SK-N-SH treated with all-trans-retinoic acid at 6 μM for 48 hours (cell line): Measurements from ENCODE around the gene TTC36.

Experiments
- ATAC-seq: fragments of 200-7000 bp; cut with Tn5 transposase; 3 replicates; pipeline ENCODE4 v1.9.1; 2020; ENCODE audit warnings: mild to moderate bottlenecking, moderate library complexity
- ARNTL ChIP-seq: fragments of 450-650 bp; formaldehyde crosslinking; IDR thresholded peaks from 2 replicates; pipeline ENCODE4 v1.5.0; 2020; ENCODE audit warnings: low read depth, mild to moderate bottlenecking, moderate library complexity, borderline replicate concordance
- BACH2 ChIP-seq: fragments of 250-450 bp; sonication (Bioruptor Pico); IDR thresholded peaks from 2 replicates; pipeline ENCODE4 v1.9.0; 2021; ENCODE audit warnings: mild to moderate bottlenecking, borderline replicate concordance
- CREB5 ChIP-seq: fragments of 250-450 bp; sonication (Bioruptor Pico); IDR thresholded peaks from 2 replicates; pipeline ENCODE4 v1.5.1; 2020; ENCODE audit warnings: low read depth, mild to moderate bottlenecking, moderate library complexity
- CSDC2 ChIP-seq: fragments of 250-450 bp; sonication (Bioruptor Pico); IDR thresholded peaks from 2 replicates; pipeline ENCODE4 v1.5.0; 2020; ENCODE audit warnings: mild to moderate bottlenecking, moderate library complexity
- CSRNP3 ChIP-seq: fragments of 250-450 bp; sonication (Bioruptor Pico); IDR thresholded peaks from 2 replicates; pipeline ENCODE4 v1.5.1; 2021; ENCODE audit warnings: mild to moderate bottlenecking, moderate library complexity
- ESRRG ChIP-seq: fragments of 250-450 bp; sonication (Bioruptor Pico); IDR thresholded peaks from 2 replicates; pipeline ENCODE4 v1.6.1; 2021; ENCODE audit warnings: mild to moderate bottlenecking
- GLIS3 ChIP-seq: fragments of 250-450 bp; sonication (Bioruptor Pico); IDR thresholded peaks from 2 replicates; pipeline ENCODE4 v1.5.0; 2020; ENCODE audit warnings: mild to moderate bottlenecking, moderate library complexity
- ISL1 ChIP-seq: fragments of 250-450 bp; sonication (Bioruptor Pico); IDR thresholded peaks from 2 replicates; pipeline ENCODE4 v2.1.2; 2022; ENCODE audit warnings: mild to moderate bottlenecking, moderate library complexity
- OSR1 ChIP-seq: fragments of 250-450 bp; sonication (Bioruptor Pico); IDR thresholded peaks from 2 replicates; pipeline ENCODE4 v1.8.0; 2022; ENCODE audit warnings: moderate library complexity, mild to moderate bottlenecking, inconsistent platforms
- POU6F1 ChIP-seq: fragments of 250-450 bp; sonication (Bioruptor Pico); IDR thresholded peaks from 2 replicates; pipeline ENCODE4 v1.8.0; 2021; ENCODE audit warnings: low read depth, mild to moderate bottlenecking, moderate library complexity, borderline replicate concordance
- PPARA ChIP-seq: fragments of 250-450 bp; sonication (Bioruptor Pico); IDR thresholded peaks from 2 replicates; pipeline ENCODE4 v1.5.0; 2020; ENCODE audit warnings: mild to moderate bottlenecking, borderline replicate concordance
- RARB ChIP-seq: fragments of 250-450 bp; sonication (Bioruptor Pico); IDR thresholded peaks from 2 replicates; pipeline ENCODE4 v1.8.0; 2021; ENCODE audit warnings: mild to moderate bottlenecking, moderate library complexity
- SNAI2 ChIP-seq: fragments of 250-450 bp; sonication (Bioruptor Pico); IDR thresholded peaks from 2 replicates; pipeline ENCODE4 v1.5.0; 2020; ENCODE audit warnings: mild to moderate bottlenecking, moderate library complexity
- TCF4 ChIP-seq: fragments of 250-450 bp; sonication (Bioruptor Pico); IDR thresholded peaks from 2 replicates; pipeline ENCODE4 v1.8.0; 2021; ENCODE audit warnings: mild to moderate bottlenecking, moderate library complexity, borderline replicate concordance
- TOX ChIP-seq: fragments of 250-450 bp; sonication (Bioruptor Pico); IDR thresholded peaks from 2 replicates; pipeline ENCODE4 v1.8.0; 2021; ENCODE audit warnings: mild to moderate bottlenecking, moderate library complexity, borderline replicate concordance
- ZC3H10 ChIP-seq: fragments of 250-450 bp; sonication (Bioruptor Pico); IDR thresholded peaks from 2 replicates; pipeline ENCODE4 v1.5.1; 2021; ENCODE audit warnings: mild to moderate bottlenecking, moderate library complexity
- ZFP3 ChIP-seq: fragments of 250-450 bp; sonication (Bioruptor Pico); IDR thresholded peaks from 2 replicates; pipeline ENCODE4 v1.5.0; 2020; ENCODE audit warnings: mild to moderate bottlenecking, moderate library complexity
- ZFP30 ChIP-seq: fragments of 450-650 bp; formaldehyde crosslinking; IDR thresholded peaks from 2 replicates; pipeline ENCODE4 v1.5.0; 2022; ENCODE audit warnings: mild to moderate bottlenecking, moderate library complexity
- ZNF565 ChIP-seq: fragments of 450-650 bp; formaldehyde crosslinking; conservative IDR thresholded peaks from 2 replicates; pipeline ENCODE4 v1.5.0; 2020; ENCODE audit warnings: low read depth, mild to moderate bottlenecking, moderate library complexity
- TF ChIP-seq, protein P1 (sequence below): fragments of 250-450 bp; sonication (Bioruptor Pico); IDR thresholded peaks from 2 replicates; pipeline ENCODE4 v1.5.0; 2020; ENCODE audit warnings: mild to moderate bottlenecking, moderate library complexity

TTC36 gene

DNA sequence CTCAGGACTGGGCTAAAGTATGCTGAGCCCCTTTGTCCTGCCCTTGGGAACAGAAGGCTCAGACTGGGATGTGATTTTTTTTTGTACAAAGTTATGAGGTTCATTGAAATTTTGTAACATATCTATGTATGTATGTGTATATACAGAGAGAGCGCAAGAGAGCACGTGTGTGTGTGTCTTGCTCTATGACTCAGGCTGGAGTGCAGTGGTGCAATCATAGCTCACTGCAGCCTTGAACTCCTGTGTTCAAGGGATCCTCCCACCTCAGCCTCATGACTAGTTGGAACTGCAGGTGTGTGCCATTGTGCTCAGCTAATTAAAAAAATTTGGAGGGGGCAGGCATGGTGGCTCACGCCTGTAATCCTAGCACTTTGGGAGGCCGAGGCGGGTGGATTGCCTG is 9.5 kb downstream of the TTC36 start:
- TF ChIP-seq TCF4 (CRISPR knock-in tag), result no peak
- TF ChIP-seq, protein P1, sequence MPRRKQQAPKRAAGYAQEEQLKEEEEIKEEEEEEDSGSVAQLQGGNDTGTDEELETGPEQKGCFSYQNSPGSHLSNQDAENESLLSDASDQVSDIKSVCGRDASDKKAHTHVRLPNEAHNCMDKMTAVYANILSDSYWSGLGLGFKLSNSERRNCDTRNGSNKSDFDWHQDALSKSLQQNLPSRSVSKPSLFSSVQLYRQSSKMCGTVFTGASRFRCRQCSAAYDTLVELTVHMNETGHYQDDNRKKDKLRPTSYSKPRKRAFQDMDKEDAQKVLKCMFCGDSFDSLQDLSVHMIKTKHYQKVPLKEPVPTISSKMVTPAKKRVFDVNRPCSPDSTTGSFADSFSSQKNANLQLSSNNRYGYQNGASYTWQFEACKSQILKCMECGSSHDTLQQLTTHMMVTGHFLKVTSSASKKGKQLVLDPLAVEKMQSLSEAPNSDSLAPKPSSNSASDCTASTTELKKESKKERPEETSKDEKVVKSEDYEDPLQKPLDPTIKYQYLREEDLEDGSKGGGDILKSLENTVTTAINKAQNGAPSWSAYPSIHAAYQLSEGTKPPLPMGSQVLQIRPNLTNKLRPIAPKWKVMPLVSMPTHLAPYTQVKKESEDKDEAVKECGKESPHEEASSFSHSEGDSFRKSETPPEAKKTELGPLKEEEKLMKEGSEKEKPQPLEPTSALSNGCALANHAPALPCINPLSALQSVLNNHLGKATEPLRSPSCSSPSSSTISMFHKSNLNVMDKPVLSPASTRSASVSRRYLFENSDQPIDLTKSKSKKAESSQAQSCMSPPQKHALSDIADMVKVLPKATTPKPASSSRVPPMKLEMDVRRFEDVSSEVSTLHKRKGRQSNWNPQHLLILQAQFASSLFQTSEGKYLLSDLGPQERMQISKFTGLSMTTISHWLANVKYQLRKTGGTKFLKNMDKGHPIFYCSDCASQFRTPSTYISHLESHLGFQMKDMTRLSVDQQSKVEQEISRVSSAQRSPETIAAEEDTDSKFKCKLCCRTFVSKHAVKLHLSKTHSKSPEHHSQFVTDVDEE (CRISPR knock-in tag), result no peak
- no peak for TF ChIP-seq ZC3H10 (CRISPR knock-in tag)
- TF ChIP-seq POU6F1 (CRISPR knock-in tag), result no peak
- no peak for TF ChIP-seq GLIS3 (CRISPR knock-in tag)
- no peak for TF ChIP-seq CREB5
- no peak for TF ChIP-seq ARNTL (CRISPR knock-in tag)
- TF ChIP-seq ZFP3 (CRISPR knock-in tag), result no peak
- no peak for TF ChIP-seq ESRRG (CRISPR knock-in tag)
- no peak for TF ChIP-seq OSR1 (CRISPR knock-in tag)
- TF ChIP-seq CSRNP3 (CRISPR knock-in tag), result no peak
- no peak for TF ChIP-seq BACH2
- TF ChIP-seq RARB (CRISPR knock-in tag), result no peak
- TF ChIP-seq ZNF565 (CRISPR knock-in tag), result no peak
- no peak for TF ChIP-seq TOX (CRISPR knock-in tag)
- no peak for TF ChIP-seq PPARA (CRISPR knock-in tag)
- no peak for TF ChIP-seq SNAI2
- TF ChIP-seq ZFP30 (CRISPR knock-in tag), result no peak
- TF ChIP-seq, all 23 proteins: peak for 0
- ATAC-seq, result no peak

GRCh38 chr11:118537409-118537980 is 10.2 kb downstream of the TTC36 start:
- TF ChIP-seq CREB5, result no peak
- TF ChIP-seq PPARA (CRISPR knock-in tag), result no peak
- no peak for TF ChIP-seq TOX (CRISPR knock-in tag)
- no peak for TF ChIP-seq ISL1 (CRISPR knock-in tag)
- TF ChIP-seq RARB (CRISPR knock-in tag), result no peak
- no peak for TF ChIP-seq ZC3H10 (CRISPR knock-in tag)
- TF ChIP-seq BACH2, result no peak
- TF ChIP-seq POU6F1 (CRISPR knock-in tag), result no peak
- TF ChIP-seq ZFP3 (CRISPR knock-in tag), result no peak
- no peak for TF ChIP-seq CSDC2
- no peak for TF ChIP-seq GLIS3 (CRISPR knock-in tag)
- no peak for TF ChIP-seq OSR1 (CRISPR knock-in tag)
- TF ChIP-seq, all 23 proteins: peak for 0
- no peak for ATAC-seq
